Breast epithelium (tissue), 4 donors: ENCODE results near the gene ACAA1. TPM values are rescaled to one million over a fixed set of nuclear protein-coding genes. Genes with fewer than 3 reads are reported as not detected.

Source experiments
- DNase-seq, 2 donors: peaks; one replicate each; pipeline ENCODE4 v3.0.0-alpha.2; 2019; ENCODE audit warnings: low spot score in 2 of 2
- H3K27ac ChIP-seq, 2 donors: fragments of 200-600 bp; sonication (generic) in 1 of 2; one replicate each; pipeline ENCODE4 v1.5.1; 2016 to 2019; ENCODE audit warnings: mild to moderate bottlenecking in 1 of 2
- H3K27me3 ChIP-seq, 2 donors: fragments of 200-600 bp; sonication (generic) in 1 of 2; one replicate each; pipeline versions ENCODE4 v1.5.1 to v1.6.0; 2017 to 2019; ENCODE audit warnings: control low read depth in 1 of 2, mild to moderate bottlenecking in 1 of 2
- H3K36me3 ChIP-seq: fragments of 200-600 bp; one replicate; pipeline ENCODE4 v1.5.1; 2019
- H3K4me1 ChIP-seq, 2 donors: fragments of 200-600 bp; sonication (generic); one replicate each; pipeline ENCODE4 v1.5.1; 2016 to 2019; ENCODE audit warnings: control low read depth in 1 of 2
- H3K4me3 ChIP-seq, 3 donors: fragments of 200-600 bp; sonication (generic); 1 replicate in 2 of 3; 2 replicates in 1 of 3; pipeline ENCODE4 v1.5.1; 2016 to 2019; ENCODE audit warnings: mild to moderate bottlenecking in 3 of 3, moderate library complexity in 2 of 3
- H3K9me3 ChIP-seq, 2 donors: fragments of 200-600 bp; sonication (generic) in 1 of 2; one replicate each; pipeline ENCODE4 v1.5.1; 2016 to 2019; ENCODE audit warnings: control low read depth in 1 of 2
- CTCF ChIP-seq, 3 donors: fragments of 450-650 bp; IDR thresholded peaks; one replicate each; pipeline ENCODE4 v1.5.1; 2016 to 2017; ENCODE audit warnings: antibody characterized with exemption in 3 of 3, mild to moderate bottlenecking in 3 of 3, moderate library complexity in 3 of 3
- POLR2A ChIP-seq: fragments of 450-650 bp; IDR thresholded peaks from one replicate; pipeline ENCODE4 v1.6.1; 2016; ENCODE audit warnings: antibody characterized with exemption, mild to moderate bottlenecking, moderate library complexity
- POLR2AphosphoS5 ChIP-seq, 3 donors: sonication (generic); formaldehyde crosslinking; IDR thresholded peaks; one replicate each; pipeline ENCODE4 v1.6.1; 2017; ENCODE audit warnings: antibody characterized with exemption in 3 of 3
- intact Hi-C: fragments of 100-400 bp; cut with DNase I; formaldehyde crosslinking; loops from one replicate; pipeline ENCODE4 v1.15.1; 2023; ENCODE audit warnings: low total_unique reads
- total RNA-seq, 3 donors: library from RNA; depleted of rRNA; stranded (reverse); fragments of >200 nt; gene quantifications; one replicate each; pipeline ENCODE4 v1.1.0, GENCODE V29; 2016

ACAA1 gene
- total RNA-seq, 3 donors from 2014 or later = 69.2 to 87.5 (median 83.9) TPM

- intact Hi-C loops = no loop called here
- H3K27me3 ChIP-seq = no peaks in the 10 kb centered on the region
- H3K9me3 ChIP-seq = no peaks in the 10 kb centered on the region
- H3K4me3 ChIP-seq = no peak overlapping the region
- H3K4me1 ChIP-seq = no peaks in the 10 kb centered on the region
- peak overlapping the region; percentile 58 to 71 for H3K27ac ChIP-seq
- no peaks in the 10 kb centered on the region for H3K36me3 ChIP-seq
- TF ChIP-seq POLR2A (no peak), POLR2AphosphoS5 (IDR thresholded peaks at IDR 0.05) (peak in 1 of 3 donors; percentile 70)
- peak in 1 of 2 donors; percentile 50 for DNase-seq
These were observed 17.1 kb upstream of the ACAA1 start for GRCh38 chr3:38154033-38154494.

- H3K9me3 ChIP-seq = no peaks in the 10 kb centered on the region
- H3K4me3 ChIP-seq = no peak overlapping the region
- H3K4me1 ChIP-seq = no peaks in the 10 kb centered on the region
- no peaks in the 10 kb centered on the region for H3K27me3 ChIP-seq
- peak overlapping the region in 1 of 2 donors; percentile 71 for H3K27ac ChIP-seq
- intact Hi-C loops = no loop called here
- TF ChIP-seq POLR2AphosphoS5 (IDR thresholded peaks at IDR 0.05) = no peak
- no peak for TF ChIP-seq CTCF (IDR thresholded peaks at IDR 0.05)
- no peak for TF ChIP-seq POLR2A
- no peaks in the 10 kb centered on the region for H3K36me3 ChIP-seq
- DNase-seq = no peak
These were observed 16.3 kb upstream of the ACAA1 start for GRCh38 chr3:38153221-38153620.

- Histone ChIP-seq H3K27me3 (no peaks in the 10 kb centered on the region), H3K36me3 (no peaks in the 10 kb centered on the region), H3K4me1 (no peaks in the 10 kb centered on the region), H3K4me3 (no peak overlapping the region), H3K27ac (no peak overlapping the region), H3K9me3 (no peaks in the 10 kb centered on the region)
- no peak for TF ChIP-seq CTCF (IDR thresholded peaks at IDR 0.05)
- no peak for TF ChIP-seq POLR2AphosphoS5 (IDR thresholded peaks at IDR 0.05)
- TF ChIP-seq POLR2A = no peak
- intact Hi-C loops = no loop called here
- no peak for DNase-seq
These were observed 15.7 kb upstream of the ACAA1 start for GRCh38 chr3:38152609-38153008.

- Histone ChIP-seq H3K4me1 (no peaks in the 10 kb centered on the region), H3K27ac (no peak overlapping the region), H3K4me3 (no peak overlapping the region), H3K27me3 (no peaks in the 10 kb centered on the region), H3K36me3 (no peaks in the 10 kb centered on the region), H3K9me3 (peaks cover 0 to 7% of the 10 kb centered on the region in 2 donors)
- TF ChIP-seq POLR2AphosphoS5 (IDR thresholded peaks at IDR 0.05) (no peak), POLR2A (no peak), CTCF (IDR thresholded peaks at IDR 0.05) (no peak)
- intact Hi-C loops = loop anchor here (1.0 kb wide), 1 partner anchor 19 kb away; no protein-coding TSS in a partner anchor
- DNase-seq = no peak
These were observed 14.8 kb upstream of the ACAA1 start for GRCh38 chr3:38151667-38152265.

GRCh38 chr3:38150780-38151528 lies 14.0 kb upstream of the ACAA1 start:
- DNase-seq = no peak
- H3K9me3 ChIP-seq = peaks cover 0 to 7% of the 10 kb centered on the region in 2 donors
- TF ChIP-seq POLR2A (no peak), CTCF (IDR thresholded peaks at IDR 0.05) (no peak), POLR2AphosphoS5 (IDR thresholded peaks at IDR 0.05) (no peak)
- no peaks in the 10 kb centered on the region for H3K36me3 ChIP-seq
- H3K27me3 ChIP-seq = no peaks in the 10 kb centered on the region
- H3K4me3 ChIP-seq = no peak overlapping the region
- intact Hi-C loops = loop anchor here (1.0 kb wide), 1 partner anchor 19 kb away; no protein-coding TSS in a partner anchor
- no peak overlapping the region for H3K27ac ChIP-seq
- no peaks in the 10 kb centered on the region for H3K4me1 ChIP-seq
